PC-9 (cell line): Measurements from ENCODE around the gene FOXD2.

Experiments
- EZH2 ChIP-seq: fragments of 200-600 bp; sonication (generic); IDR thresholded peaks from 2 replicates; pipeline ENCODE4 v1.8.0; 2017; ENCODE audit warnings: antibody characterized with exemption, low read depth
- TF ChIP-seq, protein P1 (sequence below): fragments of 200-600 bp; sonication (generic); conservative IDR thresholded peaks from 2 replicates; pipeline ENCODE4 v1.6.1; 2017; ENCODE audit warnings: mixed run types, antibody characterized with exemption, mild to moderate bottlenecking, moderate library complexity

DNA sequence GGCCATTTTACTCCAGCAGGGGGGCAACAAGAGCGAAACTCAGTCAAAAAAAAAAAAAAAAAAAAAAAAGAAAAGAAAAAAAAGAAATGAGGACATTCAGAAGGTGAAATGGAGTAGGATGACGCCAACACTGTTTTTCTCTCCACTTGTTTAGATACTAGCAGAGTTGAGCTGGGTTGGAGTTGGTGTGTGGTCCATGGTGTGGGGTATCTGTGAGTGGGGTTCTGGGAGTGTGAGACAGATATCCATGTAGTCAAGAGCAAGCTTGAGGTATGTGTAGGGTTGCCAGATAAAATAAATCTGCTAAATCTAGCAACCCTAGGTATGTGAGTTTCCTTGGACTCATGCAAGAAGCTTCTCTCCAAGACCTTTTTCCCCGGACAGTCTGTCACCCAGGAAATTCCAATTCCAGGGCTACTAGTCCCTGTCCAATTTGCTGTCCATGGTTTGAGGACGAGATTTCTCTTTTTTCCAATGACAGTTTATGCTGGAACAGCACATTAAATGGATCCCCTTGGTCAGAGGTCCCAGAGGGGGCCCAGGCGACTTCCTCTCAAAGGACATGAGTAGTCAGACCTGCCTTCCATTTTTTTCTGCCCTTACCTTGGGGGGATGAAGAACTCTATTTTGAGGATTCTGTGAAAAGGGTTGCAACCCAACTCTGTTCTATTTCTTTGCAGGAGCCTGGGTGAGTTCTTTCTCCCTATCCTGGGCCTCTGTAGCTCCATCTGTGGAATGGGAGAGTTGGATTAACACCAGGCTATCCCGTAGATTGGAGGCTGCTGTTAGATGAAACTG, 2.1 kb upstream of the FOXD2 start:
- TF ChIP-seq, protein P1, sequence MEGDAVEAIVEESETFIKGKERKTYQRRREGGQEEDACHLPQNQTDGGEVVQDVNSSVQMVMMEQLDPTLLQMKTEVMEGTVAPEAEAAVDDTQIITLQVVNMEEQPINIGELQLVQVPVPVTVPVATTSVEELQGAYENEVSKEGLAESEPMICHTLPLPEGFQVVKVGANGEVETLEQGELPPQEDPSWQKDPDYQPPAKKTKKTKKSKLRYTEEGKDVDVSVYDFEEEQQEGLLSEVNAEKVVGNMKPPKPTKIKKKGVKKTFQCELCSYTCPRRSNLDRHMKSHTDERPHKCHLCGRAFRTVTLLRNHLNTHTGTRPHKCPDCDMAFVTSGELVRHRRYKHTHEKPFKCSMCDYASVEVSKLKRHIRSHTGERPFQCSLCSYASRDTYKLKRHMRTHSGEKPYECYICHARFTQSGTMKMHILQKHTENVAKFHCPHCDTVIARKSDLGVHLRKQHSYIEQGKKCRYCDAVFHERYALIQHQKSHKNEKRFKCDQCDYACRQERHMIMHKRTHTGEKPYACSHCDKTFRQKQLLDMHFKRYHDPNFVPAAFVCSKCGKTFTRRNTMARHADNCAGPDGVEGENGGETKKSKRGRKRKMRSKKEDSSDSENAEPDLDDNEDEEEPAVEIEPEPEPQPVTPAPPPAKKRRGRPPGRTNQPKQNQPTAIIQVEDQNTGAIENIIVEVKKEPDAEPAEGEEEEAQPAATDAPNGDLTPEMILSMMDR: no peak; the same call in 1 of the 2 replicates
- TF ChIP-seq EZH2: no peak
